ENCODE measurements around the gene AMPD2.
"Not testable (repeated sequence)": the region's sequence is repeated elsewhere in the genome, so short reads cannot be mapped to it uniquely, and the experiment has no call there.

AMPD2 gene

DNA sequence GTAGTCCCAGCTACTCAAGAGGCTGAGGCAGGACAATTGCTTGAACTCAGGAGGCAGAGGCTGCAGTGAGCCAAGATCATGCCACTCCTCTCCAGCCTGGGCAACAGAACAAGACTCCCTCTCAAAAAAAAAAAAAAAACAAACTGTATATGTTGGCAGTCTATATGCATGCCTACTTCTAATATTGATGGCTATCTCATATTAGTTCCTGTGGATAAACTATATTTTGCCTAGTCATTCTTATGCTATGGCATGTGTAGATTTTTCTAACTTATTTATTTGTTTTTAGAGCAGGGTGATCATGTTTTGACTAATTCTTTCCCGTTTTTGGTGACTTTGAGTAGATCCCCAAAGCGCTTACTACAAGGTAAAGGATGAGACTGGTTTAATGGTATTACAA is 59.0 kb downstream of the AMPD2 start:
- not testable (repeated sequence) for DNase-seq (ENCODE audit: low read depth in 2 of 2)

Measured in stimulated activated CD8-positive, alpha-beta memory T cell treated with anti-CD3 and anti-CD28 coated beads, Interleukin-15, amount 100 ng/mL, for 48 hours (primary cell).